HEK293 (cell line): Measurements from ENCODE around the gene DSE.

Source experiments
- CTCF ChIA-PET: fragments of 350-600 bp; formaldehyde crosslinking; extraction: SDS; loops from one replicate; lab custom pipeline; 2021; ENCODE audit warnings: antibody characterized with exemption; lab: Yijun Ruan, JAX
- POLR2A ChIA-PET: fragments of 300-600 bp; formaldehyde crosslinking; extraction: SDS; loops from one replicate; lab custom pipeline; 2020; ENCODE audit warnings: antibody characterized with exemption, inconsistent platforms; lab: Yijun Ruan, JAX
- H3K27ac ChIP-seq: fragments of 200-500 bp; sonication (Bioruptor generic); 2 replicates; pipeline ENCODE4 v1.5.1; 2014; ENCODE audit warnings: low read depth, low read length, control low read depth, inconsistent platforms; ENCODE audit errors: extremely low read depth
- H3K36me3 ChIP-seq, 2 experiments: fragments of 200-500 bp in 1 of 2; sonication (Bioruptor generic) in 1 of 2; 1 replicate in 1 of 2; 2 replicates in 1 of 2; pipeline ENCODE4 v1.5.1; 2014 to 2017; ENCODE audit warnings: inconsistent platforms in 2 of 2, low read length in 2 of 2; ENCODE audit not compliant: control insufficient read depth in 2 of 2, insufficient read depth in 1 of 2
- H3K4me1 ChIP-seq: fragments of 200-500 bp; sonication (Bioruptor generic); 2 replicates; pipeline ENCODE4 v1.5.1; 2014; ENCODE audit warnings: mild to moderate bottlenecking, low read length, inconsistent platforms; ENCODE audit not compliant: control insufficient read depth, insufficient read depth
- H3K4me3 ChIP-seq: 2 replicates; pipeline ENCODE4 v1.5.1; 2011; ENCODE audit warnings: low read depth, mild to moderate bottlenecking, control low read depth, low read length, moderate library complexity
- H3K9me3 ChIP-seq: fragments of 200-500 bp; sonication (Bioruptor generic); 2 replicates; pipeline ENCODE4 v1.5.1; 2014; ENCODE audit warnings: low read depth, low read length, inconsistent platforms; ENCODE audit not compliant: control insufficient read depth, insufficient read depth
- EGR2 ChIP-seq: fragments of 450-650 bp; formaldehyde crosslinking; IDR thresholded peaks from 2 replicates; pipeline ENCODE4 v1.5.1; 2016; ENCODE audit warnings: low read depth, missing biosample characterization, missing genetic modification characterization
- GFI1B ChIP-seq: fragments of 450-650 bp; formaldehyde crosslinking; IDR thresholded peaks from 2 replicates; pipeline ENCODE4 v1.5.1; 2016; ENCODE audit warnings: missing biosample characterization, missing genetic modification characterization
- GLI4 ChIP-seq: fragments of 450-650 bp; formaldehyde crosslinking; IDR thresholded peaks from 2 replicates; pipeline ENCODE4 v1.5.1; 2016; ENCODE audit warnings: missing biosample characterization, missing genetic modification characterization
- GLIS2 ChIP-seq: fragments of 450-650 bp; formaldehyde crosslinking; IDR thresholded peaks from 2 replicates; pipeline ENCODE4 v1.5.1; 2016; ENCODE audit warnings: missing biosample characterization, missing genetic modification characterization
- HOXC10 ChIP-seq: sonication (generic); formaldehyde crosslinking; IDR thresholded peaks from 2 replicates; pipeline ENCODE4 v1.8.1; 2023; ENCODE audit warnings: mild to moderate bottlenecking, missing genetic modification reagents
- IKZF3 ChIP-seq: fragments of 450-650 bp; IDR thresholded peaks from 2 replicates; pipeline ENCODE4 v1.5.0; 2018; ENCODE audit warnings: missing biosample characterization, mild to moderate bottlenecking, missing genetic modification characterization, moderate library complexity
- RBAK ChIP-seq: fragments of 450-650 bp; formaldehyde crosslinking; IDR thresholded peaks from 2 replicates; pipeline ENCODE4 v1.5.1; 2016; ENCODE audit warnings: missing biosample characterization, missing genetic modification characterization
- ZBTB21 ChIP-seq: fragments of 450-650 bp; formaldehyde crosslinking; IDR thresholded peaks from 2 replicates; pipeline ENCODE4 v1.5.1; 2017; ENCODE audit warnings: missing biosample characterization, missing genetic modification characterization
- ZFP41 ChIP-seq: fragments of 450-650 bp; formaldehyde crosslinking; IDR thresholded peaks from 2 replicates; pipeline ENCODE4 v1.5.1; 2016; ENCODE audit warnings: missing biosample characterization, missing genetic modification characterization, borderline replicate concordance
- ZNF169 ChIP-seq: fragments of 450-650 bp; formaldehyde crosslinking; IDR thresholded peaks from 2 replicates; pipeline ENCODE4 v1.5.1; 2016; ENCODE audit warnings: missing biosample characterization, missing genetic modification characterization
- ZNF18 ChIP-seq: fragments of 450-650 bp; formaldehyde crosslinking; IDR thresholded peaks from 2 replicates; pipeline ENCODE4 v1.5.1; 2016; ENCODE audit warnings: missing biosample characterization, missing genetic modification characterization
- ZNF221 ChIP-seq: fragments of 450-650 bp; formaldehyde crosslinking; IDR thresholded peaks from 2 replicates; pipeline ENCODE4 v1.5.1; 2017; ENCODE audit warnings: missing biosample characterization, missing genetic modification characterization, borderline replicate concordance
- ZNF37A ChIP-seq: fragments of 450-650 bp; IDR thresholded peaks from 2 replicates; pipeline ENCODE4 v1.5.1; 2018; ENCODE audit warnings: missing biosample characterization, missing genetic modification characterization
- ZNF398 ChIP-seq: fragments of 450-650 bp; formaldehyde crosslinking; IDR thresholded peaks from 2 replicates; pipeline ENCODE4 v1.5.1; 2017; ENCODE audit warnings: missing biosample characterization, missing genetic modification characterization
- ZNF423 ChIP-seq: fragments of 450-650 bp; formaldehyde crosslinking; IDR thresholded peaks from 2 replicates; pipeline ENCODE4 v1.5.1; 2016; ENCODE audit warnings: missing biosample characterization, missing genetic modification characterization
- ZNF473 ChIP-seq: fragments of 450-650 bp; formaldehyde crosslinking; IDR thresholded peaks from 2 replicates; pipeline ENCODE4 v1.5.1; 2017; ENCODE audit warnings: missing biosample characterization, missing genetic modification characterization
- ZNF521 ChIP-seq: fragments of 450-650 bp; formaldehyde crosslinking; IDR thresholded peaks from 2 replicates; pipeline ENCODE4 v1.5.1; 2017; ENCODE audit warnings: missing biosample characterization, mild to moderate bottlenecking, missing genetic modification characterization
- ZNF610 ChIP-seq: fragments of 450-650 bp; formaldehyde crosslinking; IDR thresholded peaks from 2 replicates; pipeline ENCODE4 v1.5.1; 2016; ENCODE audit warnings: missing biosample characterization, missing genetic modification characterization, borderline replicate concordance
- ZNF626 ChIP-seq: fragments of 450-650 bp; sonication (Bioruptor Pico); formaldehyde crosslinking; IDR thresholded peaks from 2 replicates; pipeline ENCODE4 v1.5.1; 2018; ENCODE audit warnings: missing biosample characterization, missing genetic modification characterization, inconsistent platforms
- ZNF654 ChIP-seq: fragments of 450-650 bp; formaldehyde crosslinking; IDR thresholded peaks from 2 replicates; pipeline ENCODE4 v1.5.1; 2016; ENCODE audit warnings: low read depth, missing biosample characterization, missing genetic modification characterization
- ZNF707 ChIP-seq: fragments of 450-650 bp; formaldehyde crosslinking; IDR thresholded peaks from 2 replicates; pipeline ENCODE4 v1.5.1; 2016; ENCODE audit warnings: missing biosample characterization, missing genetic modification characterization
- ZSCAN5A ChIP-seq: fragments of 450-650 bp; formaldehyde crosslinking; IDR thresholded peaks from 2 replicates; pipeline ENCODE4 v1.5.1; 2016; ENCODE audit warnings: missing biosample characterization, missing genetic modification characterization
- TF ChIP-seq, protein P1 (sequence below): fragments of 450-650 bp; formaldehyde crosslinking; IDR thresholded peaks from 2 replicates; pipeline ENCODE4 v1.5.1; 2017; ENCODE audit warnings: missing biosample characterization, missing genetic modification characterization
- TF ChIP-seq, protein P2 (sequence below): fragments of 450-650 bp; formaldehyde crosslinking; IDR thresholded peaks from 2 replicates; pipeline ENCODE4 v1.5.1; 2017; ENCODE audit warnings: missing biosample characterization, missing genetic modification characterization

The DSE gene

GRCh38 chr6:116429111-116429510 is 58.4 kb downstream of the DSE start:
- Histone ChIP-seq H3K4me1 (no peaks in the 10 kb centered on the region), H3K9me3 (no peaks in the 10 kb centered on the region), H3K4me3 (no peak overlapping the region), H3K27ac (no peak overlapping the region), H3K36me3 (peaks cover 13 to 57% of the 10 kb centered on the region in 2 experiments)
- ChIA-PET CTCF (interaction anchor here (0.7 to 1.0 kb wide), 2 partner anchors 36 to 141 kb away, joined by 4 read pairs; no protein-coding TSS in a partner anchor), POLR2A (no interaction called here)
- TF ChIP-seq GLIS2, result no peak
- TF ChIP-seq ZBTB21, result no peak
- TF ChIP-seq IKZF3, result no peak

DNA sequence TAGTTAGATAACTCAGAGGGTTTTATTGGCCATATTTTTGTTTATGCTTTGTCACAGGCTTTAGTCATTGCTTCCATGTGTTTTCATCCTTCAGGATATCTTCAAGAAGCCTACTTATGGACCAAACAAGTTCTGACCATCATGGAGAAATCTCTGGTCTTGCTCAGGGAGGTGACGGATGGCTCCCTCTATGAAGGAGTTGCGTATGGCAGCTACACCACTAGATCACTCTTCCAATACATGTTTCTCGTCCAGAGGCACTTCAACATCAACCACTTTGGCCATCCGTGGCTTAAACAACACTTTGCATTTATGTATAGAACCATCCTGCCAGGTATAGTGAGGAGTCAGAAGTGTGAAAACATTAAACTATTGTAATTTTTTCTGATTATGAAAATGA is 60.1 kb downstream of the DSE start:
- CTCF ChIA-PET, result interaction anchor here (0.8 to 1.2 kb wide), 3 partner anchors 9 to 94 kb away, joined by 3 read pairs; no protein-coding TSS in a partner anchor
- POLR2A ChIA-PET, result no interaction called here

DNA sequence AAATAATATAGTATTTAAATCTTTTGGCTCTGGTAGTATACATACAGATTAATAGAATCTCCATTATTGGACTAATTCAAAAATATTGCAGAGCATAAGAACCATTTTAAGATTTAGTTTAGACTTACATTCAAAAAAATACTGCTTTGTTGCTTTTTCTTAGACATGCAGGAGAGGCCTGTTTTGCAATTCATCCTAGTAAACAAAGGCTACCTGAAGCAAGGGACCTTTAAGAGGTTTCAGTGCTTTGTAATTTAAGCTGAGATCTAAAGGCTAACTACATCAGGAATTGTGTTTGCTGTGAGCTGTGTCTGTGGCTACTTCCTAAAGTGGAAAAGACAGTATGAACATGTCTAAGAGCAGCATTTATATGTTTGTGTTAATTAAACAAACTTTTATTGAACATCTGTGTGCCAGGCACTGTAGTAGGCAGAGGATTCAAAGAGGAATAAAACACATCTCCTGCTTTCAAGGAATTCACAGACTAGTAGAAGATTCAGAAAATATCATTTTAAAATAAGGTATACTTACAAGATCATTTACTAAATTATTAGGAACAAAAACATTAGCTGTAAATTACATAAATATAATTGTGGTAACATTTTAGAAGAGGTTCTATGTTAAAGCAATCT is 61.3 kb downstream of the DSE start:
- ChIA-PET CTCF (interaction anchor here (0.5 to 2.0 kb wide), 11 partner anchors 8 to 145 kb away, joined by 3 to 8 read pairs (median 4); partner anchors contain the start of gene CALHM5), POLR2A (no interaction called here)
- no peaks in the 10 kb centered on the region for H3K9me3 ChIP-seq
- H3K36me3 ChIP-seq, result peaks cover 16 to 69% of the 10 kb centered on the region in 2 experiments
- H3K4me1 ChIP-seq, result no peaks in the 10 kb centered on the region
- no peak overlapping the region for H3K4me3 ChIP-seq
- no peak overlapping the region for H3K27ac ChIP-seq
- TF ChIP-seq GLI4, result no peak
- TF ChIP-seq ZNF707, result no peak
- TF ChIP-seq ZNF626 (tag by site-specific recombination), result no peak
- no peak for TF ChIP-seq EGR2
- no peak for TF ChIP-seq GFI1B (tag by site-specific recombination)
- TF ChIP-seq HOXC10 (CRISPR knock-in tag), result no peak
- no peak for TF ChIP-seq ZNF398 (tag by site-specific recombination)
- TF ChIP-seq, protein P1, sequence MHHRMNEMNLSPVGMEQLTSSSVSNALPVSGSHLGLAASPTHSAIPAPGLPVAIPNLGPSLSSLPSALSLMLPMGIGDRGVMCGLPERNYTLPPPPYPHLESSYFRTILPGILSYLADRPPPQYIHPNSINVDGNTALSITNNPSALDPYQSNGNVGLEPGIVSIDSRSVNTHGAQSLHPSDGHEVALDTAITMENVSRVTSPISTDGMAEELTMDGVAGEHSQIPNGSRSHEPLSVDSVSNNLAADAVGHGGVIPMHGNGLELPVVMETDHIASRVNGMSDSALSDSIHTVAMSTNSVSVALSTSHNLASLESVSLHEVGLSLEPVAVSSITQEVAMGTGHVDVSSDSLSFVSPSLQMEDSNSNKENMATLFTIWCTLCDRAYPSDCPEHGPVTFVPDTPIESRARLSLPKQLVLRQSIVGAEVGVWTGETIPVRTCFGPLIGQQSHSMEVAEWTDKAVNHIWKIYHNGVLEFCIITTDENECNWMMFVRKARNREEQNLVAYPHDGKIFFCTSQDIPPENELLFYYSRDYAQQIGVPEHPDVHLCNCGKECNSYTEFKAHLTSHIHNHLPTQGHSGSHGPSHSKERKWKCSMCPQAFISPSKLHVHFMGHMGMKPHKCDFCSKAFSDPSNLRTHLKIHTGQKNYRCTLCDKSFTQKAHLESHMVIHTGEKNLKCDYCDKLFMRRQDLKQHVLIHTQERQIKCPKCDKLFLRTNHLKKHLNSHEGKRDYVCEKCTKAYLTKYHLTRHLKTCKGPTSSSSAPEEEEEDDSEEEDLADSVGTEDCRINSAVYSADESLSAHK (tag by site-specific recombination), result no peak
- TF ChIP-seq ZNF521 (tag by site-specific recombination), result no peak

More for the DNA sequence above, 60.1 kb downstream of the DSE start:
- no peak overlapping the region for H3K27ac ChIP-seq
- H3K36me3 ChIP-seq, result peaks cover 16 to 72% of the 10 kb centered on the region in 2 experiments
- H3K4me3 ChIP-seq, result no peak overlapping the region
- TF ChIP-seq ZNF610 (tag by site-specific recombination) (no peak), ZNF423 (tag by site-specific recombination) (no peak), EGR2 (no peak), ZNF18 (tag by site-specific recombination) (no peak), ZNF473 (tag by site-specific recombination) (no peak), ZFP41 (tag by site-specific recombination) (no peak), GFI1B (tag by site-specific recombination) (no peak), ZNF37A (no peak), RBAK (tag by site-specific recombination) (no peak), HOXC10 (CRISPR knock-in tag) (no peak), ZSCAN5A (tag by site-specific recombination) (no peak), ZNF169 (no peak), ZNF221 (tag by site-specific recombination) (no peak), ZNF654 (no peak)
- TF ChIP-seq, protein P2, sequence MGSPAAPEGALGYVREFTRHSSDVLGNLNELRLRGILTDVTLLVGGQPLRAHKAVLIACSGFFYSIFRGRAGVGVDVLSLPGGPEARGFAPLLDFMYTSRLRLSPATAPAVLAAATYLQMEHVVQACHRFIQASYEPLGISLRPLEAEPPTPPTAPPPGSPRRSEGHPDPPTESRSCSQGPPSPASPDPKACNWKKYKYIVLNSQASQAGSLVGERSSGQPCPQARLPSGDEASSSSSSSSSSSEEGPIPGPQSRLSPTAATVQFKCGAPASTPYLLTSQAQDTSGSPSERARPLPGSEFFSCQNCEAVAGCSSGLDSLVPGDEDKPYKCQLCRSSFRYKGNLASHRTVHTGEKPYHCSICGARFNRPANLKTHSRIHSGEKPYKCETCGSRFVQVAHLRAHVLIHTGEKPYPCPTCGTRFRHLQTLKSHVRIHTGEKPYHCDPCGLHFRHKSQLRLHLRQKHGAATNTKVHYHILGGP, result no peak
- no peaks in the 10 kb centered on the region for H3K9me3 ChIP-seq
- no peaks in the 10 kb centered on the region for H3K4me1 ChIP-seq
